SK-N-SH treated with all-trans-retinoic acid at 6 μM for 48 hours (cell line): ENCODE data around the gene MSH6.

Source experiments
- ARNTL ChIP-seq: fragments of 450-650 bp; formaldehyde crosslinking; IDR thresholded peaks from 2 replicates; pipeline ENCODE4 v1.5.0; 2020; ENCODE audit warnings: low read depth, mild to moderate bottlenecking, moderate library complexity, borderline replicate concordance
- CREB5 ChIP-seq: fragments of 250-450 bp; sonication (Bioruptor Pico); IDR thresholded peaks from 2 replicates; pipeline ENCODE4 v1.5.1; 2020; ENCODE audit warnings: low read depth, mild to moderate bottlenecking, moderate library complexity
- CSDC2 ChIP-seq: fragments of 250-450 bp; sonication (Bioruptor Pico); IDR thresholded peaks from 2 replicates; pipeline ENCODE4 v1.5.0; 2020; ENCODE audit warnings: mild to moderate bottlenecking, moderate library complexity
- PATZ1 ChIP-seq: fragments of 250-450 bp; sonication (Bioruptor Pico); IDR thresholded peaks from 2 replicates; pipeline ENCODE4 v1.8.0; 2020; ENCODE audit warnings: mild to moderate bottlenecking, moderate library complexity, borderline replicate concordance
- POU6F1 ChIP-seq: fragments of 250-450 bp; sonication (Bioruptor Pico); IDR thresholded peaks from 2 replicates; pipeline ENCODE4 v1.8.0; 2021; ENCODE audit warnings: low read depth, mild to moderate bottlenecking, moderate library complexity, borderline replicate concordance
- TCF4 ChIP-seq: fragments of 250-450 bp; sonication (Bioruptor Pico); IDR thresholded peaks from 2 replicates; pipeline ENCODE4 v1.8.0; 2021; ENCODE audit warnings: mild to moderate bottlenecking, moderate library complexity, borderline replicate concordance
- TOX ChIP-seq: fragments of 250-450 bp; sonication (Bioruptor Pico); IDR thresholded peaks from 2 replicates; pipeline ENCODE4 v1.8.0; 2021; ENCODE audit warnings: mild to moderate bottlenecking, moderate library complexity, borderline replicate concordance
- ZC3H10 ChIP-seq: fragments of 250-450 bp; sonication (Bioruptor Pico); IDR thresholded peaks from 2 replicates; pipeline ENCODE4 v1.5.1; 2021; ENCODE audit warnings: mild to moderate bottlenecking, moderate library complexity
- ZFP3 ChIP-seq: fragments of 250-450 bp; sonication (Bioruptor Pico); IDR thresholded peaks from 2 replicates; pipeline ENCODE4 v1.5.0; 2020; ENCODE audit warnings: mild to moderate bottlenecking, moderate library complexity
- ZFP30 ChIP-seq: fragments of 450-650 bp; formaldehyde crosslinking; IDR thresholded peaks from 2 replicates; pipeline ENCODE4 v1.5.0; 2022; ENCODE audit warnings: mild to moderate bottlenecking, moderate library complexity

- TF ChIP-seq CSDC2 (CRISPR knock-in tag) (no peak), TOX (CRISPR knock-in tag) (no peak), TCF4 (no peak), ARNTL (CRISPR knock-in tag) (no peak), ZFP30 (no peak), ZC3H10 (CRISPR knock-in tag) (no peak), CREB5 (CRISPR knock-in tag) (no peak), PATZ1 (CRISPR knock-in tag) (no peak), POU6F1 (CRISPR knock-in tag) (no peak), ZFP3 (CRISPR knock-in tag) (no peak)
These were observed 8.4 kb upstream of the MSH6 start for GRCh38 chr2:47774567-47774966.
